ENCODE data around the gene GPR101. TPM values are rescaled to one million over a fixed set of nuclear protein-coding genes. Genes with fewer than 3 reads are reported as not detected.
"Not testable (repeated sequence)": the region's sequence is repeated elsewhere in the genome, so short reads cannot be mapped to it uniquely, and the experiment has no call there.

The GPR101 gene
- total RNA-seq, 2 experiments from 2014 or later, result not detected

- no peaks in the 10 kb centered on the region for H3K36me3 ChIP-seq (ENCODE audit: insufficient read depth, low read length)
- H3K4me3 ChIP-seq (ENCODE audit: low read depth, low read length, poor library complexity, severe bottlenecking), result no peak overlapping the region
- H3K4me2 ChIP-seq (ENCODE audit: low read length), result no peak overlapping the region
- BruUV-seq (replicated peaks), result no TSS peak
- ChIA-PET POLR2A (no interaction called here), CTCF (ENCODE audit: unreplicated experiment) (no interaction called here)
- H3K9me2 ChIP-seq (ENCODE audit: insufficient read depth, low read length), result no peaks in the 10 kb centered on the region
- H3K9me3 ChIP-seq (ENCODE audit: low read length), result no peaks in the 10 kb centered on the region
- no peak for DNase-seq (ENCODE audit: low spot score)
- TF ChIP-seq, protein P1, sequence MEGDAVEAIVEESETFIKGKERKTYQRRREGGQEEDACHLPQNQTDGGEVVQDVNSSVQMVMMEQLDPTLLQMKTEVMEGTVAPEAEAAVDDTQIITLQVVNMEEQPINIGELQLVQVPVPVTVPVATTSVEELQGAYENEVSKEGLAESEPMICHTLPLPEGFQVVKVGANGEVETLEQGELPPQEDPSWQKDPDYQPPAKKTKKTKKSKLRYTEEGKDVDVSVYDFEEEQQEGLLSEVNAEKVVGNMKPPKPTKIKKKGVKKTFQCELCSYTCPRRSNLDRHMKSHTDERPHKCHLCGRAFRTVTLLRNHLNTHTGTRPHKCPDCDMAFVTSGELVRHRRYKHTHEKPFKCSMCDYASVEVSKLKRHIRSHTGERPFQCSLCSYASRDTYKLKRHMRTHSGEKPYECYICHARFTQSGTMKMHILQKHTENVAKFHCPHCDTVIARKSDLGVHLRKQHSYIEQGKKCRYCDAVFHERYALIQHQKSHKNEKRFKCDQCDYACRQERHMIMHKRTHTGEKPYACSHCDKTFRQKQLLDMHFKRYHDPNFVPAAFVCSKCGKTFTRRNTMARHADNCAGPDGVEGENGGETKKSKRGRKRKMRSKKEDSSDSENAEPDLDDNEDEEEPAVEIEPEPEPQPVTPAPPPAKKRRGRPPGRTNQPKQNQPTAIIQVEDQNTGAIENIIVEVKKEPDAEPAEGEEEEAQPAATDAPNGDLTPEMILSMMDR (conservative IDR thresholded peaks at IDR 0.05; ENCODE audit: low read length), result no peak
- TF ChIP-seq EZH2phosphoT487 (IDR thresholded peaks at IDR 0.05; ENCODE audit: borderline replicate concordance, low read depth, low read length), result no peak
- no peaks in the 10 kb centered on the region for H3K4me1 ChIP-seq (ENCODE audit: insufficient read depth, low read length, poor library complexity, severe bottlenecking)
- H3K79me2 ChIP-seq (ENCODE audit: insufficient read depth, low read depth, low read length), result no peaks in the 10 kb centered on the region
- no peak overlapping the region for H3K27ac ChIP-seq (ENCODE audit: low read depth, low read length, poor library complexity, severe bottlenecking)
- intact Hi-C loops (cut with micrococcal nuclease; ENCODE audit: unreplicated experiment), result no loop called here
- no peak overlapping the region for H2AFZ ChIP-seq (ENCODE audit: low read length)
- no peaks in the 10 kb centered on the region for H4K20me1 ChIP-seq (ENCODE audit: insufficient read depth, low read length)
These were observed 7.9 kb downstream of the GPR101 start for GRCh38 chrX:137025930-137026329.

GRCh38 chrX:137000236-137000635 lies 33.6 kb downstream of the GPR101 start:
- H3K79me2 ChIP-seq (ENCODE audit: insufficient read depth, low read depth, low read length); H3K27ac ChIP-seq (ENCODE audit: low read depth, low read length, poor library complexity, severe bottlenecking); H3K9me3 ChIP-seq (ENCODE audit: low read length); CTCF ChIA-PET (ENCODE audit: unreplicated experiment); H4K20me1 ChIP-seq (ENCODE audit: insufficient read depth, low read length); H3K36me3 ChIP-seq (ENCODE audit: insufficient read depth, low read length); POLR2A ChIA-PET; H3K4me1 ChIP-seq (ENCODE audit: insufficient read depth, low read length, poor library complexity, severe bottlenecking); DNase-seq (ENCODE audit: low spot score); H2AFZ ChIP-seq (ENCODE audit: low read length); H3K9me2 ChIP-seq (ENCODE audit: insufficient read depth, low read length); H3K4me3 ChIP-seq (ENCODE audit: low read depth, low read length, poor library complexity, severe bottlenecking); intact Hi-C loops (cut with micrococcal nuclease; ENCODE audit: unreplicated experiment); BruUV-seq (replicated peaks); H3K4me2 ChIP-seq (ENCODE audit: low read length): not testable (repeated sequence)

GRCh38 chrX:136999024-136999423 lies 34.8 kb downstream of the GPR101 start:
- no TSS peak for BruUV-seq (replicated peaks)
- Histone ChIP-seq H3K27ac (ENCODE audit: low read depth, low read length, poor library complexity, severe bottlenecking) (no peak overlapping the region), H3K79me2 (ENCODE audit: insufficient read depth, low read depth, low read length) (no peaks in the 10 kb centered on the region), H4K20me1 (ENCODE audit: insufficient read depth, low read length) (no peaks in the 10 kb centered on the region), H3K4me3 (ENCODE audit: low read depth, low read length, poor library complexity, severe bottlenecking) (no peak overlapping the region), H2AFZ (ENCODE audit: low read length) (no peak overlapping the region), H3K4me2 (ENCODE audit: low read length) (no peak overlapping the region), H3K36me3 (ENCODE audit: insufficient read depth, low read length) (no peaks in the 10 kb centered on the region), H3K9me2 (ENCODE audit: insufficient read depth, low read length) (no peaks in the 10 kb centered on the region), H3K4me1 (ENCODE audit: insufficient read depth, low read length, poor library complexity, severe bottlenecking) (no peaks in the 10 kb centered on the region), H3K9me3 (ENCODE audit: low read length) (no peaks in the 10 kb centered on the region)
- ChIA-PET CTCF (ENCODE audit: unreplicated experiment) (no interaction called here), POLR2A (no interaction called here)
- intact Hi-C loops (cut with micrococcal nuclease; ENCODE audit: unreplicated experiment), result no loop called here
- TF ChIP-seq EZH2phosphoT487 (IDR thresholded peaks at IDR 0.05; ENCODE audit: borderline replicate concordance, low read depth, low read length), result no peak
- TF ChIP-seq, protein P1 (conservative IDR thresholded peaks at IDR 0.05; ENCODE audit: low read length), result no peak
- no peak for DNase-seq (ENCODE audit: low spot score)

Other genes starting within 250 kb of the GPR101 start
- gene RBMX, start 153.3 kb downstream of the GPR101 start, total RNA-seq (2014; rRNA removed; shearing (Covaris generic)), result 321 and 394 TPM in 2 replicates
- 342 and 367 TPM in 2 replicates for gene RBMX, start 153.3 kb downstream of the GPR101 start, total RNA-seq (2022)